ENCODE measurements around the gene EPHB1. TPM values are rescaled to one million over a fixed set of nuclear protein-coding genes. Genes with fewer than 3 reads are reported as not detected.

The EPHB1 gene
- total RNA-seq, 3 donors from 2014 or later, result 0.31 to 6.9 (median 0.64) TPM

DNA sequence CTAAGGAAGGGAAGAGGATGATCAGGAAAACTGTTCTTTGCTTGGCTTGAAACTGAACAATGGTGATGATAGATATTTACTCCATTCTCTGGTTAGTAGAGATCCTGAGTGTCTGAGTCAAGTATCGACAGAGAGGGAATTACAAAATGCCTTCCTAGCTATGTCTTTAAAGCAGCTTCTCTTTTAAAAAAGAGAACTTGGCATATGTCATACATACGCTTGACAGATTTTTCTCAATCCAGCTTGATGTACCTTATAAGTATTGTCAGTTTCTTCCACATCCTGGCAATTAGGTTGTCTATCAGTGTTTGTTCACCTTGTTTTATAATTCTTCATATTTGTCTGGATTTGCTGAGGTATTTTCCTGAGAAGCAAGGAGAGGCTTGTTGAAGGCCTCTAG, 5.0 kb upstream of the EPHB1 start:
- TF ChIP-seq, protein P1, sequence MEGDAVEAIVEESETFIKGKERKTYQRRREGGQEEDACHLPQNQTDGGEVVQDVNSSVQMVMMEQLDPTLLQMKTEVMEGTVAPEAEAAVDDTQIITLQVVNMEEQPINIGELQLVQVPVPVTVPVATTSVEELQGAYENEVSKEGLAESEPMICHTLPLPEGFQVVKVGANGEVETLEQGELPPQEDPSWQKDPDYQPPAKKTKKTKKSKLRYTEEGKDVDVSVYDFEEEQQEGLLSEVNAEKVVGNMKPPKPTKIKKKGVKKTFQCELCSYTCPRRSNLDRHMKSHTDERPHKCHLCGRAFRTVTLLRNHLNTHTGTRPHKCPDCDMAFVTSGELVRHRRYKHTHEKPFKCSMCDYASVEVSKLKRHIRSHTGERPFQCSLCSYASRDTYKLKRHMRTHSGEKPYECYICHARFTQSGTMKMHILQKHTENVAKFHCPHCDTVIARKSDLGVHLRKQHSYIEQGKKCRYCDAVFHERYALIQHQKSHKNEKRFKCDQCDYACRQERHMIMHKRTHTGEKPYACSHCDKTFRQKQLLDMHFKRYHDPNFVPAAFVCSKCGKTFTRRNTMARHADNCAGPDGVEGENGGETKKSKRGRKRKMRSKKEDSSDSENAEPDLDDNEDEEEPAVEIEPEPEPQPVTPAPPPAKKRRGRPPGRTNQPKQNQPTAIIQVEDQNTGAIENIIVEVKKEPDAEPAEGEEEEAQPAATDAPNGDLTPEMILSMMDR (IDR thresholded peaks at IDR 0.05), result no peak
- no peak overlapping the region for H3K4me3 ChIP-seq
- no peaks in the 10 kb centered on the region for H3K36me3 ChIP-seq (ENCODE audit: low read depth)
- no peak for DNase-seq
- ATAC-seq, result no peak
- intact Hi-C loops (cut with DNase I, micrococcal nuclease), result loop anchor here in 1 of 2 donors (10.0 kb wide), 1 partner anchor 1105 kb away; no protein-coding TSS in a partner anchor
- peaks cover under 1% of the 10 kb centered on the region for H3K4me1 ChIP-seq (ENCODE audit: low read depth)
- H3K9me3 ChIP-seq, result no peaks in the 10 kb centered on the region

DNA sequence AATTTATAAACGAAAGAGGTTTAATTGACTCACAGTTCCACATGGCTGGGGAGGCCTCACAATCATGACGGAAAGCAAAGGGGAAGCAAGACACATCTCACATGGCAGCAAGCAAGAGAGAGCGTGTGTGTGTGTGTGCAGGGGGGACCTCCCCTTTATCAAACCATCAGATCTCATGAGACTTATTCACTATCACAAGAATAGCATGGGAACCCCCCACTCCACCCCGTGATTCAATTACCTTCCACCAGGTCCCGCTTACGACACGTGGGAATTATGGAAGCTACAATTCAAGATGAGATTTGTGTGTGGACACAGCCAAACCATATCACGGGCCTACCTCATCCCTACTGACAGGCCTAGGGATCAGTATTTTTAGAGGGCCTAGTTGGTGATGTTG, 3.1 kb upstream of the EPHB1 start:
- no peaks in the 10 kb centered on the region for H3K9me3 ChIP-seq
- ATAC-seq (no peak), DNase-seq (no peak)
- no peaks in the 10 kb centered on the region for H3K36me3 ChIP-seq (ENCODE audit: low read depth)
- TF ChIP-seq, protein P1 (IDR thresholded peaks at IDR 0.05), result no peak
- H3K4me1 ChIP-seq (ENCODE audit: low read depth), result peaks cover 13% of the 10 kb centered on the region
- no peak overlapping the region for H3K4me3 ChIP-seq
- intact Hi-C loops (cut with DNase I, micrococcal nuclease), result loop anchor here in 1 of 2 donors (10.0 kb wide), 1 partner anchor 1103 kb away; no protein-coding TSS in a partner anchor

DNA sequence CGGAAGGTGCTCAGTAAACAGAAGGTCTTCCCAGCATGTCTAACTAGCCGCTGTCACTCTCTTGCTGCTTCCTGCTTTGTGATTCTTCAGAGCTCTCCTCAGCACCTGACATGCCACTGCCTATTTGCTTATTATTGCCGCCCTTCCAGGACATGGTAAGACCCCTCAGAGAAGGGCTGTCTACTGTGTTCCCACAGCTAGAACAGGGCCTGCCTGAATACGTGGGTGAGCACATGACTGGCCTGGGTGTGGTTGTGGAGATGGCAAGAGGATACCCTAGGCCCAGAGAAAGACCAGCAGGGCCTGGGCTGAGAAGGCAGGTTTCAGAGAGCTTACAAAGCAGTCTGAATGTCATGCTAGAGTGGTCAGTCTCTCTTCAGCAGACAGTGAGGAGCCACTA, 2.4 kb upstream of the EPHB1 start:
- TF ChIP-seq, protein P1 (IDR thresholded peaks at IDR 0.05), result no peak
- DNase-seq (no peak), ATAC-seq (no peak)
- Histone ChIP-seq H3K36me3 (ENCODE audit: low read depth) (no peaks in the 10 kb centered on the region), H3K4me3 (no peak overlapping the region), H3K4me1 (ENCODE audit: low read depth) (peaks cover 13% of the 10 kb centered on the region), H3K9me3 (no peaks in the 10 kb centered on the region)
- intact Hi-C loops (cut with DNase I, micrococcal nuclease), result loop anchor here in 1 of 2 donors (10.0 kb wide), 1 partner anchor 1102 kb away; no protein-coding TSS in a partner anchor

GRCh38 chr3:134793562-134793961, 1.5 kb upstream of the EPHB1 start:
- Histone ChIP-seq H3K36me3 (ENCODE audit: low read depth) (no peaks in the 10 kb centered on the region), H3K4me1 (ENCODE audit: low read depth) (peaks cover 13% of the 10 kb centered on the region), H3K4me3 (no peak overlapping the region), H3K9me3 (no peaks in the 10 kb centered on the region)
- TF ChIP-seq, protein P1 (IDR thresholded peaks at IDR 0.05), result no peak
- no peak for DNase-seq
- intact Hi-C loops (cut with DNase I, micrococcal nuclease), result loop anchor here in 1 of 2 donors (10.0 kb wide), 1 partner anchor 1101 kb away; no protein-coding TSS in a partner anchor
- ATAC-seq, result no peak

GRCh38 chr3:134794323-134794722, 737 bp upstream of the EPHB1 start:
- ATAC-seq, result no peak
- DNase-seq, result no peak
- intact Hi-C loops (cut with DNase I, micrococcal nuclease), result loop anchor here in 1 of 2 donors (10.0 kb wide), 1 partner anchor 1100 kb away; no protein-coding TSS in a partner anchor
- Histone ChIP-seq H3K9me3 (no peaks in the 10 kb centered on the region), H3K4me3 (no peak overlapping the region), H3K36me3 (ENCODE audit: low read depth) (no peaks in the 10 kb centered on the region), H3K4me1 (ENCODE audit: low read depth) (peaks cover 13% of the 10 kb centered on the region)
- TF ChIP-seq, protein P1 (IDR thresholded peaks at IDR 0.05), result no peak
